Gastrocnemius medialis (tissue), 4 donors: Measurements from ENCODE around the gene MED19. TPM values are rescaled to one million over a fixed set of nuclear protein-coding genes. Genes with fewer than 3 reads are reported as not detected.
A peak's percentile ranks its signal among the peaks of the same experiment; 100 is the strongest.

ENCODE experiments used
- ATAC-seq, 2 donors: fragments of 150-250 bp; one replicate each; pipeline ENCODE4 v1.9.1; 2016
- DNase-seq, 2 donors: peaks; one replicate each; pipeline ENCODE4 v3.0.0-alpha.2; 2019
- H3K27ac ChIP-seq, 4 donors: fragments of 200-600 bp; sonication (generic); 1 replicate in 1 of 4; 2 replicates in 3 of 4; pipeline ENCODE4 v1.5.1; 2016 to 2018; ENCODE audit warnings: mild to moderate bottlenecking in 2 of 4, moderate library complexity in 1 of 4
- H3K27me3 ChIP-seq, 3 donors: fragments of 200-600 bp; sonication (generic) in 2 of 3; 1 replicate in 1 of 3; 2 replicates in 2 of 3; pipeline versions ENCODE4 v1.5.1 to v1.6.0; 2016 to 2019; ENCODE audit warnings: mild to moderate bottlenecking in 1 of 3, moderate library complexity in 1 of 3
- H3K36me3 ChIP-seq, 2 donors: fragments of 200-600 bp; sonication (generic) in 1 of 2; one replicate each; pipeline ENCODE4 v1.5.1; 2017 to 2018
- H3K4me1 ChIP-seq, 2 donors: fragments of 200-600 bp; sonication (generic) in 1 of 2; one replicate each; pipeline ENCODE4 v1.5.1; 2016 to 2017; ENCODE audit warnings: mild to moderate bottlenecking in 2 of 2
- H3K4me3 ChIP-seq, 4 donors: fragments of 200-600 bp; sonication (generic) in 3 of 4; 1 replicate in 1 of 4; 2 replicates in 3 of 4; pipeline ENCODE4 v1.5.1; 2016 to 2019; ENCODE audit warnings: mild to moderate bottlenecking in 2 of 4
- H3K9me3 ChIP-seq, 3 donors: fragments of 200-600 bp; sonication (generic) in 2 of 3; 1 replicate in 1 of 3; 2 replicates in 2 of 3; pipeline ENCODE4 v1.5.1; 2016 to 2019
- CTCF ChIP-seq, 5 experiments: fragments of 450-650 bp in 3 of 5; fragments of 200-600 bp in 2 of 5; sonication (generic) in 2 of 5; IDR thresholded peaks in 4 of 5; conservative IDR thresholded peaks in 1 of 5; 1 replicate in 4 of 5; 2 replicates in 1 of 5; pipeline ENCODE4 v1.5.1; 2016 to 2019; ENCODE audit warnings: antibody characterized with exemption in 5 of 5, mild to moderate bottlenecking in 3 of 5, moderate library complexity in 3 of 5
- POLR2A ChIP-seq, 2 donors: fragments of 450-650 bp; IDR thresholded peaks; one replicate each; pipeline ENCODE4 v1.6.1; 2017; ENCODE audit warnings: antibody characterized with exemption in 2 of 2, mild to moderate bottlenecking in 2 of 2, moderate library complexity in 2 of 2
- in situ Hi-C, 4 donors: fragments of 200-750 bp; cut with MboI; loops; one replicate each; pipeline versions ENCODE4 v1.15.0 to v1.8.0; 2017; ENCODE audit warnings: low sequenced_read_pairs in 4 of 4
- intact Hi-C: fragments of 100-400 bp; cut with DNase I; formaldehyde crosslinking; loops from one replicate; pipeline ENCODE4 v1.15.1; 2023; ENCODE audit warnings: low total_unique reads
- total RNA-seq, 4 donors: library from RNA; depleted of rRNA; stranded (reverse); fragments of >200 nt; gene quantifications; one replicate each; pipeline versions ENCODE4 v1.1.0 to v1.2.3, GENCODE V29; 2016

Gene MED19
- total RNA-seq, 4 donors from 2014 or later = 8.3 to 13.1 (median 10.4) TPM

- in situ Hi-C loops = loop anchor here in 1 of 4 donors (25.0 kb wide), 1 partner anchor 930 kb away; the partner anchor contains the start of genes LPXN and ZFP91
- Histone ChIP-seq H3K4me3 (peak within 1 kb of the TSS; percentile 62 to 92 (median 79)), H3K27ac (peak within 1 kb of the TSS; percentile 84 to 94 (median 91)), H3K9me3 (no peaks in the 10 kb centered on the region), H3K4me1 (peaks cover 8 to 23% of the 10 kb centered on the region in 2 donors), H3K36me3 (peaks cover 0 to 31% of the 10 kb centered on the region in 2 donors), H3K27me3 (no peaks in the 10 kb centered on the region)
- intact Hi-C loops = loop anchor here (1.0 to 2.0 kb wide), 3 partner anchors 10 to 127 kb away; partner anchors contain the start of genes MED19, TIMM10 and TMX2
- ATAC-seq (peak; percentile 99), DNase-seq (peak; percentile 99)
- TF ChIP-seq POLR2A (IDR thresholded peaks at IDR 0.05) = peak; percentile 64 to 80
- TF ChIP-seq CTCF (IDR thresholded peaks at IDR 0.05 in 4 of 5, conservative IDR thresholded peaks at IDR 0.05 in 1 of 5) = no peak
Observed at GRCh38 chr11:57657194-57658022, 54.6 kb downstream of the MED19 start, which contains the start of gene CLP1. Gene CLP1, plus strand, starts transcription at chr11:57657762. Its CDS starts 1,715 bp downstream, at chr11:57659477.

DNA sequence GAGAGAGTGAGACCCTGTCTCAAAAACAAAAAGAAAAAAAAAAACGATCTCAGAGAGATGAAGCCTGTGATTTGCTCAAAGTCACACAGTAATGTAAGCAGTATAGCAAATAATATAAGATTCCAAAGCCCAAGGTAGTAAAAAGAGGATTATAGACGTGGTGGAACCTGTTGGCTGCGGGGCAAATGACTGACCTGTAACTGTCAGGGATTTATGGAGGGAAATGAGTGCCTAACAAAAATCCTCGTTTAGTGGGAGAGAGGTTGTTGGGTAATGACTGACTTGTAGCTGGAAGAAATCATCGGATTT lies 55.2 kb downstream of the MED19 start:
- in situ Hi-C loops = loop anchor here in 1 of 4 donors (25.0 kb wide), 1 partner anchor 930 kb away; the partner anchor contains the start of genes LPXN and ZFP91
- Histone ChIP-seq H3K4me3 (peak overlapping the region; percentile 62 to 79 (median 72)), H3K27me3 (peaks cover 0 to 4% (median 0%) of the 10 kb centered on the region in 3 donors), H3K4me1 (peaks cover 8 to 23% of the 10 kb centered on the region in 2 donors), H3K9me3 (no peaks in the 10 kb centered on the region), H3K27ac (peak overlapping the region; percentile 84 to 94 (median 91)), H3K36me3 (peaks cover 0 to 26% of the 10 kb centered on the region in 2 donors)
- peak; percentile 4 to 6 for ATAC-seq
- intact Hi-C loops = loop anchor here (1.0 to 2.0 kb wide), 3 partner anchors 10 to 126 kb away; partner anchors contain the start of genes MED19, TIMM10 and TMX2
- DNase-seq = no peak
- TF ChIP-seq POLR2A (IDR thresholded peaks at IDR 0.05) (no peak), CTCF (IDR thresholded peaks at IDR 0.05 in 4 of 5, conservative IDR thresholded peaks at IDR 0.05 in 1 of 5) (no peak)

Other genes starting within 250 kb of the MED19 start
- gene SLC43A1, start 196.5 kb downstream of the MED19 start, total RNA-seq = 10 to 100 TPM in 3 of 4 donors, 1 to 10 TPM in 1; 7.4 to 35.1 (median 15.8) TPM
- gene TIMM10, start 181.5 kb downstream of the MED19 start, total RNA-seq = 10 to 100 TPM; 45.4 to 61.7 (median 49.5) TPM
- gene SMTNL1, start 174.6 kb downstream of the MED19 start, total RNA-seq = 10 to 100 TPM; 23.0 to 52.7 (median 43.4) TPM
- 1 to 10 TPM; 5.5 to 9.0 (median 6.7) TPM for gene UBE2L6, start 144.5 kb downstream of the MED19 start, total RNA-seq
- 100 to 1,000 TPM in 3 of 4 donors, 10 to 100 TPM in 1; 90.0 to 171 (median 106) TPM for gene SERPING1, start 114.5 kb downstream of the MED19 start, total RNA-seq
- under 1 TPM; 0.31 to 0.68 (median 0.49) TPM for gene YPEL4, start 62.3 kb downstream of the MED19 start, total RNA-seq
- 10 to 100 TPM; 10.6 to 15.3 (median 11.2) TPM for gene CLP1, start 54.5 kb downstream of the MED19 start, total RNA-seq
- gene ZDHHC5, start 44.1 kb downstream of the MED19 start, total RNA-seq = 10 to 100 TPM; 34.0 to 49.2 (median 46.2) TPM
- gene TMX2, start 378 bp upstream of the MED19 start, total RNA-seq = 10 to 100 TPM; 29.1 to 54.9 (median 40.5) TPM
- gene SELENOH, start 29.3 kb upstream of the MED19 start, total RNA-seq = 100 to 1,000 TPM in 3 of 4 donors, 10 to 100 TPM in 1; 94.7 to 145 (median 132) TPM
- not detected for gene BTBD18, start 39.6 kb upstream of the MED19 start, total RNA-seq
- gene CTNND1, start 49.6 kb upstream of the MED19 start, total RNA-seq = 10 to 100 TPM; 19.7 to 29.8 (median 24.5) TPM